ENCODE measurements around the gene PCDH12.

The PCDH12 gene

DNA sequence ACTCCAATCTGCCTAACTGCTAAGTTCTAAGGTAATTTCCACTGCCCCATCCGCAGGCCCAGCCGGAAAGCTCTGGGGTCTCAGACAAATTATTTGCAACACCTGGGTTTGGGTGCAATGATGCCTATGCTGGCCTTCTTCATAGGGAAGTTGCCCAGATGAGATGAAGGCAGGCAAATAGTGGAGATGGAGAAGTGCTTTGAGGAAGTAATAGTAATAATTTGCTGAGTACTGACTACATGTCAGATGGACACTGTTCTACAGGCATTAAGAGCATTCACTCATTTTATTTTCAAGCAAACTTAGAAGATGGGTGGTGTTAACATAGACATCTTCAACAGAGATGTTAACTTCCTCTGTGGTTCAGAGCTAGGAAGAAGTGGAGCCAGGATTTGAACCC, 3.8 kb downstream of the PCDH12 start:
- no peak for TF ChIP-seq CTCF (IDR thresholded peaks at IDR 0.05; ENCODE audit: low read depth, low read length, poor library complexity, severe bottlenecking)
- TF ChIP-seq EZH2phosphoT487 (IDR thresholded peaks at IDR 0.05; ENCODE audit: borderline replicate concordance, low read length): no peak
- peaks cover 15% of the 10 kb centered on the region for H3K4me1 ChIP-seq (ENCODE audit: control insufficient read depth, low read length)
- H3K4me2 ChIP-seq (ENCODE audit: low read length): no peak overlapping the region
- H3K4me3 ChIP-seq (ENCODE audit: low read length): no peak overlapping the region
- H3K9me2 ChIP-seq (replicated peaks; ENCODE audit: control insufficient read depth, low read length): no peaks in the 10 kb centered on the region
- no peaks in the 10 kb centered on the region for H3K9me3 ChIP-seq (ENCODE audit: control insufficient read depth, insufficient read depth, low read length)
- H3K79me2 ChIP-seq (ENCODE audit: control insufficient read depth, low read length): no peaks in the 10 kb centered on the region
- no peaks in the 10 kb centered on the region for H3F3A ChIP-seq (ENCODE audit: control insufficient read depth, insufficient read depth)
- no peak overlapping the region for H3K27ac ChIP-seq (ENCODE audit: low read depth, low read length)
- H4K20me1 ChIP-seq (ENCODE audit: control insufficient read depth, insufficient read depth, low read depth, low read length): 0 out of 2 replicates have a peak, but pooled peaks cover 2% of the 10 kb centered on the region
- H3K27me3 ChIP-seq (ENCODE audit: control insufficient read depth, low read length): peaks cover 10% of the 10 kb centered on the region; the same call in 1 of the 2 replicates
- no peaks in the 10 kb centered on the region for H3K36me3 ChIP-seq (ENCODE audit: control insufficient read depth, low read length)

GRCh38 chr5:141952020-141952419, 6.0 kb downstream of the PCDH12 start:
- H3K4me2 ChIP-seq (ENCODE audit: low read length): no peak overlapping the region
- no peak overlapping the region for H3K27ac ChIP-seq (ENCODE audit: low read depth, low read length)
- H3K79me2 ChIP-seq (ENCODE audit: control insufficient read depth, low read length): no peaks in the 10 kb centered on the region
- H3K4me3 ChIP-seq (ENCODE audit: low read length): no peak overlapping the region
- peaks cover 10% of the 10 kb centered on the region; the same call in 1 of the 2 replicates for H3K27me3 ChIP-seq (ENCODE audit: control insufficient read depth, low read length)
- H3K9me2 ChIP-seq (replicated peaks; ENCODE audit: control insufficient read depth, low read length): no peaks in the 10 kb centered on the region
- TF ChIP-seq EZH2phosphoT487 (IDR thresholded peaks at IDR 0.05; ENCODE audit: borderline replicate concordance, low read length): no peak
- TF ChIP-seq CTCF (IDR thresholded peaks at IDR 0.05; ENCODE audit: low read depth, low read length, poor library complexity, severe bottlenecking): no peak
- H4K20me1 ChIP-seq (ENCODE audit: control insufficient read depth, insufficient read depth, low read depth, low read length): 0 out of 2 replicates have a peak, but pooled peaks cover 2% of the 10 kb centered on the region
- no peaks in the 10 kb centered on the region for H3K9me3 ChIP-seq (ENCODE audit: control insufficient read depth, insufficient read depth, low read length)
- no peaks in the 10 kb centered on the region for H3K36me3 ChIP-seq (ENCODE audit: control insufficient read depth, low read length)
- H3K4me1 ChIP-seq (ENCODE audit: control insufficient read depth, low read length): 0 out of 2 replicates have a peak, but pooled peaks cover 3% of the 10 kb centered on the region
- no peaks in the 10 kb centered on the region for H3F3A ChIP-seq (ENCODE audit: control insufficient read depth, insufficient read depth)

DNA sequence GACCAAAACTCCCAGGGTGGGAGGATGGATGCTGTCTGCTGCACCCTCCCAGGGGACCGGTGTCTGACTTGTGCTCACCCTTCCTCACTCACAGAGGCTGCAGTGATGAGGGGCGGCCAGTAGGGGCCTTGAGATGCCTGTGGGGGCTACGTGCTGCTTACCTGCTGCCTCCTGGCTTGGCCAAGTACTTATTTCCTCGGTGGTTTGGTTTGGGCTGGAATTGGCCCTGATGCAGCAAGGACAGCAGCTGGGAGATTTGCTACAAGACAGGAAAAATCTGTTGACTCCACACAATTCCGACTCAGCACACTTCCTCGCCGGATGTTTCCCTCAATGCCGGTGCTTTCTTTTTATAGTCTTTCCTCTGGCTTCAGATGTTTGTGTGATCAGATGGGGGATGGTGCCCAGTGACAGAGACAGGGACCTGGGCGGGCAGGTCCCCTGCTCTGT, 6.6 kb downstream of the PCDH12 start:
- TF ChIP-seq EZH2phosphoT487 (IDR thresholded peaks at IDR 0.05; ENCODE audit: borderline replicate concordance, low read length) (no peak), CTCF (IDR thresholded peaks at IDR 0.05; ENCODE audit: low read depth, low read length, poor library complexity, severe bottlenecking) (peak; percentile 82)
- no peak overlapping the region for H3K4me2 ChIP-seq (ENCODE audit: low read length)

More for the DNA sequence above, 6.6 kb downstream of the PCDH12 start:
- Histone ChIP-seq H3K27ac (ENCODE audit: low read depth, low read length) (no peak overlapping the region), H3K4me3 (ENCODE audit: low read length) (no peak overlapping the region), H3K79me2 (ENCODE audit: control insufficient read depth, low read length) (no peaks in the 10 kb centered on the region), H3K9me2 (replicated peaks; ENCODE audit: control insufficient read depth, low read length) (no peaks in the 10 kb centered on the region), H3F3A (ENCODE audit: control insufficient read depth, insufficient read depth) (no peaks in the 10 kb centered on the region), H3K4me1 (ENCODE audit: control insufficient read depth, low read length) (0 out of 2 replicates have a peak, but pooled peaks cover 3% of the 10 kb centered on the region), H3K9me3 (ENCODE audit: control insufficient read depth, insufficient read depth, low read length) (no peaks in the 10 kb centered on the region), H4K20me1 (ENCODE audit: control insufficient read depth, insufficient read depth, low read depth, low read length) (0 out of 2 replicates have a peak, but pooled peaks cover 2% of the 10 kb centered on the region), H3K36me3 (ENCODE audit: control insufficient read depth, low read length) (no peaks in the 10 kb centered on the region), H3K27me3 (ENCODE audit: control insufficient read depth, low read length) (peaks cover 10% of the 10 kb centered on the region; the same call in 1 of the 2 replicates)
